ENCODE data around the gene NDUFA8. TPM values are rescaled to one million over a fixed set of nuclear protein-coding genes. Genes with fewer than 3 reads are reported as not detected.

Gene NDUFA8
- total RNA-seq, 1 experiment from 2014 or later: 52.5 TPM

GRCh38 chr9:122131401-122132001, 28.1 kb downstream of the NDUFA8 start:
- POLR2A ChIA-PET: no interaction called here
- CTCF ChIA-PET: interaction anchor here (0.5 to 7.5 kb wide), 3 partner anchors 9 to 114 kb away, joined by 4 to 75 read pairs (median 4); no protein-coding TSS in a partner anchor
- intact Hi-C loops (cut with micrococcal nuclease): no loop called here
- H3K27ac Mint-ChIP-seq (ENCODE audit: low read depth, unreplicated experiment): no peak overlapping the region
- H3K9me3 Mint-ChIP-seq (ENCODE audit: unreplicated experiment): no peaks in the 10 kb centered on the region
- no peak for DNase-seq (ENCODE audit: unreplicated experiment)
- no peak overlapping the region for H3K4me3 Mint-ChIP-seq (ENCODE audit: unreplicated experiment)
- no TSS peak for BruUV-seq (replicated peaks)
- peaks cover 2% of the 10 kb centered on the region for H3K4me1 Mint-ChIP-seq (ENCODE audit: insufficient read depth, unreplicated experiment)
- no peaks in the 10 kb centered on the region for H3K36me3 Mint-ChIP-seq (ENCODE audit: insufficient read depth, unreplicated experiment)
- TF ChIP-seq, protein P1, sequence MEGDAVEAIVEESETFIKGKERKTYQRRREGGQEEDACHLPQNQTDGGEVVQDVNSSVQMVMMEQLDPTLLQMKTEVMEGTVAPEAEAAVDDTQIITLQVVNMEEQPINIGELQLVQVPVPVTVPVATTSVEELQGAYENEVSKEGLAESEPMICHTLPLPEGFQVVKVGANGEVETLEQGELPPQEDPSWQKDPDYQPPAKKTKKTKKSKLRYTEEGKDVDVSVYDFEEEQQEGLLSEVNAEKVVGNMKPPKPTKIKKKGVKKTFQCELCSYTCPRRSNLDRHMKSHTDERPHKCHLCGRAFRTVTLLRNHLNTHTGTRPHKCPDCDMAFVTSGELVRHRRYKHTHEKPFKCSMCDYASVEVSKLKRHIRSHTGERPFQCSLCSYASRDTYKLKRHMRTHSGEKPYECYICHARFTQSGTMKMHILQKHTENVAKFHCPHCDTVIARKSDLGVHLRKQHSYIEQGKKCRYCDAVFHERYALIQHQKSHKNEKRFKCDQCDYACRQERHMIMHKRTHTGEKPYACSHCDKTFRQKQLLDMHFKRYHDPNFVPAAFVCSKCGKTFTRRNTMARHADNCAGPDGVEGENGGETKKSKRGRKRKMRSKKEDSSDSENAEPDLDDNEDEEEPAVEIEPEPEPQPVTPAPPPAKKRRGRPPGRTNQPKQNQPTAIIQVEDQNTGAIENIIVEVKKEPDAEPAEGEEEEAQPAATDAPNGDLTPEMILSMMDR (IDR thresholded peaks at IDR 0.05; ENCODE audit: unreplicated experiment): no peak
- no peaks in the 10 kb centered on the region for H3K27me3 Mint-ChIP-seq (ENCODE audit: insufficient read depth, unreplicated experiment)

DNA sequence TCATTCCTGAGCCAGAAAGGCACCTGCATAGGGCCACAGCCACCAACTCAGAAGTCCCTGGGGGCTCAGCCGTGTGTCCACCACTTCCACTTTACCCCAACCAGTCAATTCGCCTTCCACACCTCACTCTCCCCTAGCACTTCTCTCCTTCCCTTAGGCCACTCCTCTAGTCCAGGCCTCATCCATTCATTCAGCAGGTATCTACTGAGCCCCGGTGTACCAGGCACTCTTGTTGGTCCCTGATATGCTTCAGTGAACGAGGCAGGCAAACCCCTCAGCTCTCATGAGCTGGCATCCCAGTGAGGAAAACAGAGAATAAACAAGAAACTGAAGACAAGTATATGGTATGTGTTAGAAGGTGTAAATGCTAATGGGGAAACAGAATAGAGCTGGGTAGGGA, 28.7 kb downstream of the NDUFA8 start:
- no peak overlapping the region for H3K27ac Mint-ChIP-seq (ENCODE audit: low read depth, unreplicated experiment)

DNA sequence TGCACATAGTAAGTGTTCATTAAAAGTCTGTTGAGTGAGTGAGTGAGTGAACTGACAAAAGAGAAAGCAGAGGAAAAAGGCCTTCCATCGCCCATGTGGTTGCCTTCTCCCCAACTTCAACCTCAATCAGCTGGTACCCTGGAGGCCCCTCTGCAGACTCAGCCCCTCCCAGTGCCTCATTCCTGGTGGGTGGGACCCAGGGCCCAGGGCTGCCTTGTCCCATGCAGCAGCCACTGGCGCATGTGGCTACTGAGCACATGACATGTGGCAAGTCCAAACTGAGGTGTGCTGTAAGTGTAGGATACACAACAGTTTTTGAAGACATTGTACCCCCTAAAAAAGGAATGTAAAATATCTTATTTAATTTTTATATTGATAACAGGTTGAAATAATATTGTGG, 29.6 kb downstream of the NDUFA8 start:
- Mint-ChIP-seq H3K4me3 (ENCODE audit: unreplicated experiment) (no peak overlapping the region), H3K27ac (ENCODE audit: low read depth, unreplicated experiment) (no peak overlapping the region), H3K9me3 (ENCODE audit: unreplicated experiment) (no peaks in the 10 kb centered on the region), H3K4me1 (ENCODE audit: insufficient read depth, unreplicated experiment) (peaks cover 17% of the 10 kb centered on the region), H3K36me3 (ENCODE audit: insufficient read depth, unreplicated experiment) (peaks cover 5% of the 10 kb centered on the region), H3K27me3 (ENCODE audit: insufficient read depth, unreplicated experiment) (peaks cover under 1% of the 10 kb centered on the region)
- TF ChIP-seq, protein P1 (IDR thresholded peaks at IDR 0.05; ENCODE audit: unreplicated experiment): no peak
- no TSS peak for BruUV-seq (replicated peaks)
- POLR2A ChIA-PET: no interaction called here
- intact Hi-C loops (cut with micrococcal nuclease): loop anchor here (10.0 kb wide), 1 partner anchor 445 kb away; no protein-coding TSS in a partner anchor
- no peak for DNase-seq (ENCODE audit: unreplicated experiment)
- CTCF ChIA-PET: interaction anchor here (0.5 to 12.2 kb wide), 4 partner anchors 135 to 453 kb away, joined by 3 to 473 read pairs (median 3); partner anchors contain the start of genes MRRF and RBM18

More for the DNA sequence above, 28.7 kb downstream of the NDUFA8 start:
- no peak for DNase-seq (ENCODE audit: unreplicated experiment)
- H3K4me1 Mint-ChIP-seq (ENCODE audit: insufficient read depth, unreplicated experiment): peaks cover 8% of the 10 kb centered on the region
- no peaks in the 10 kb centered on the region for H3K9me3 Mint-ChIP-seq (ENCODE audit: unreplicated experiment)
- H3K4me3 Mint-ChIP-seq (ENCODE audit: unreplicated experiment): no peak overlapping the region
- H3K36me3 Mint-ChIP-seq (ENCODE audit: insufficient read depth, unreplicated experiment): no peaks in the 10 kb centered on the region
- POLR2A ChIA-PET: no interaction called here
- CTCF ChIA-PET: interaction anchor here (0.5 to 7.5 kb wide), 2 partner anchors 8 to 16 kb away, joined by 4 to 75 read pairs; no protein-coding TSS in a partner anchor
- intact Hi-C loops (cut with micrococcal nuclease): no loop called here
- TF ChIP-seq, protein P1 (IDR thresholded peaks at IDR 0.05; ENCODE audit: unreplicated experiment): no peak
- no TSS peak for BruUV-seq (replicated peaks)
- no peaks in the 10 kb centered on the region for H3K27me3 Mint-ChIP-seq (ENCODE audit: insufficient read depth, unreplicated experiment)

GRCh38 chr9:122128969-122129343, 30.6 kb downstream of the NDUFA8 start:
- ChIA-PET CTCF (interaction anchor here (0.6 to 12.2 kb wide), 4 partner anchors 10 to 218 kb away, joined by 3 to 473 read pairs (median 120); no protein-coding TSS in a partner anchor), POLR2A (interaction anchor here (0.7 kb wide), 1 partner anchor 755 kb away, joined by 4 read pairs; no protein-coding TSS in a partner anchor)
- peaks cover 6% of the 10 kb centered on the region for H3K36me3 Mint-ChIP-seq (ENCODE audit: insufficient read depth, unreplicated experiment)
- H3K4me1 Mint-ChIP-seq (ENCODE audit: insufficient read depth, unreplicated experiment): peaks cover 18% of the 10 kb centered on the region
- TF ChIP-seq, protein P1 (IDR thresholded peaks at IDR 0.05; ENCODE audit: unreplicated experiment): no peak
- no peak overlapping the region for H3K4me3 Mint-ChIP-seq (ENCODE audit: unreplicated experiment)
- intact Hi-C loops (cut with micrococcal nuclease): loop anchor here (10.0 kb wide), 1 partner anchor 444 kb away; no protein-coding TSS in a partner anchor
- no peaks in the 10 kb centered on the region for H3K9me3 Mint-ChIP-seq (ENCODE audit: unreplicated experiment)
- peaks cover 10% of the 10 kb centered on the region for H3K27me3 Mint-ChIP-seq (ENCODE audit: insufficient read depth, unreplicated experiment)
- no peak for DNase-seq (ENCODE audit: unreplicated experiment)
- H3K27ac Mint-ChIP-seq (ENCODE audit: low read depth, unreplicated experiment): no peak overlapping the region
- BruUV-seq (replicated peaks): no TSS peak
